Lung (tissue), 12 donors: ENCODE results near the gene CHRM4. TPM values are rescaled to one million over a fixed set of nuclear protein-coding genes. Genes with fewer than 3 reads are reported as not detected.

Experiments used
- ATAC-seq: fragments of 200-7000 bp; cut with Tn5 transposase; one replicate; pipeline ENCODE4 v1.9.1; 2020; ENCODE audit warnings: moderate number of reproducible peaks; ENCODE audit not compliant: insufficient read depth, low FRiP score
- DNase-seq, 3 donors: peaks; one replicate each; pipeline ENCODE4 v3.0.0-alpha.2; 2013 to 2017
- H3K27ac ChIP-seq, 2 donors: one replicate each; pipeline ENCODE4 v1.5.1; 2013; ENCODE audit warnings: mild to moderate bottlenecking in 2 of 2, moderate library complexity in 2 of 2, control low read depth in 1 of 2, inconsistent platforms in 1 of 2, low read depth in 1 of 2, low read length in 1 of 2
- H3K27me3 ChIP-seq, 3 donors: one replicate each; pipeline ENCODE4 v1.5.1; 2013; ENCODE audit warnings: low read length in 2 of 3; ENCODE audit not compliant: control insufficient read depth in 3 of 3, insufficient read depth in 3 of 3
- H3K36me3 ChIP-seq, 4 donors: one replicate each; pipeline ENCODE4 v1.5.1; 2013; ENCODE audit warnings: low read length in 4 of 4, mild to moderate bottlenecking in 1 of 4, moderate library complexity in 1 of 4; ENCODE audit not compliant: control insufficient read depth in 4 of 4, insufficient read depth in 4 of 4
- H3K4me1 ChIP-seq, 5 donors: one replicate each; pipeline ENCODE4 v1.5.1; 2013; ENCODE audit warnings: low read length in 5 of 5, mild to moderate bottlenecking in 2 of 5, moderate library complexity in 1 of 5; ENCODE audit not compliant: control insufficient read depth in 5 of 5, insufficient read depth in 5 of 5
- H3K4me3 ChIP-seq: one replicate; pipeline ENCODE4 v1.5.1; 2013; ENCODE audit warnings: mild to moderate bottlenecking, control low read depth, moderate library complexity
- H3K9ac ChIP-seq, 2 donors: one replicate each; pipeline ENCODE4 v1.5.1; 2013; ENCODE audit warnings: low read length in 2 of 2, control low read depth in 1 of 2; ENCODE audit not compliant: insufficient read depth in 1 of 2
- H3K9me3 ChIP-seq, 4 donors: one replicate each; pipeline ENCODE4 v1.5.1; 2013; ENCODE audit warnings: low read length in 3 of 4, mild to moderate bottlenecking in 1 of 4, moderate library complexity in 1 of 4; ENCODE audit not compliant: control insufficient read depth in 4 of 4, insufficient read depth in 3 of 4
- WGBS, 2 donors: extraction: QIAGEN DNeasy Blood & Tissue Kit; methylation state at CpG; one replicate each; pipeline ENCODE4 v1.1.7; 2013; 5-methylcytosine and 5-hydroxymethylcytosine counted together
- polyA plus RNA-seq, 2 donors: library from polyadenylated mRNA; stranded (reverse); fragments of 200-250 nt; gene quantifications; one replicate each; pipeline ENCODE4 v1.2.1, GENCODE V29; 2013
- total RNA-seq, 2 donors: library from RNA; depleted of rRNA in 1 of 2; stranded (reverse); fragments of >200 nt in 1 of 2; gene quantifications; one replicate each; pipeline ENCODE4 v1.2.1, GENCODE V29; 2014 to 2021
- TF ChIP-seq, protein P1 (sequence below): IDR thresholded peaks from 2 replicates; pipeline ENCODE4 v1.5.1; 2012; ENCODE audit warnings: mild to moderate bottlenecking; ENCODE audit errors: control extremely low read depth, extremely low read depth
- donor health status: control.
- donor health status: control.
- donor health status: Bipolar disorder and iron deficiency.
- donor health status: healthy.
- donor health status: DM: yes; HTN: yes; CAD: no.

CHRM4 gene
- total and polyA plus RNA-seq, 4 donors = 0.05 to 0.28 (median 0.10) TPM; not detected in 1

DNA sequence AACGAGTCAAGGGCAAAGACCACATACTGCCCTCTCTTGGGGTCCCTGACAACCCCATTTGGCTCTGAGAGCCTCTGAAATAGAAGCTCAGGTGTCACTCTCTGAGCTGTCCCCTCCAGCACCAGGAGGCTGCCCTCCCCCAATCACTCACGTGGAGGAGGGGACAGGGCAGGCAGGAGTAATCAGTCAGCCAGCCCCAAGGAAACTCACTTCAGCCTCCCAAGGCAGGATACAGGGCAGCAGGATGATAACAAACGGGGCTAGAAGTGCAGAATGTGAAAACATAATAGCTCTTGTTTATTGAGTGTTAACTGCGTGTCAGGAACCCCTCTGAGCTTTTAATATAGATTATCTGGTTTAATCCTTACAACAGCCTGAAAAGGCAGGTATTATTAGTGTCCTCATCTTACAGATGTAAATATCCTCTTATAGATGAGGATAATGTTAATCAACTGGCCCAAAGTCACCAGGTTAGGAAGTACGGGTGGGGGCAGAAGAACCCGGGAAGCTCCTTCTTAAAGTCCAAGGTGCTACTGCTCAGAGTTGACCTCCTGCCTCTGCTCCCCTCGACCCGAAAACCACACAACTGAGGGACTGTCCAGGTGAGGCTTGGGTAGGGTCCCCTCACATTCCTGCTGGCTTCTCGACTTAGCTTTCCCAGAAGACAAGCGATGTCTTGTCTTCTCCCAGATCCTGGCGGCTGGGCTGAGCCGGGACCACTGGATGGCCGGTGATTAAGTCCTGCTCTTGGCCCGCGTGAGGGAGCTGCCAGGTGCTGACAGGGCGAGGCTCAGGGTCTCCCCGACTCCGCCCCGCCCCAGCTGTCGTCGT lies 2.7 kb downstream of the CHRM4 start:
- WGBS, 2 donors = 10 to 13% methylated on average over 21 of the region's 21 CpGs

DNA sequence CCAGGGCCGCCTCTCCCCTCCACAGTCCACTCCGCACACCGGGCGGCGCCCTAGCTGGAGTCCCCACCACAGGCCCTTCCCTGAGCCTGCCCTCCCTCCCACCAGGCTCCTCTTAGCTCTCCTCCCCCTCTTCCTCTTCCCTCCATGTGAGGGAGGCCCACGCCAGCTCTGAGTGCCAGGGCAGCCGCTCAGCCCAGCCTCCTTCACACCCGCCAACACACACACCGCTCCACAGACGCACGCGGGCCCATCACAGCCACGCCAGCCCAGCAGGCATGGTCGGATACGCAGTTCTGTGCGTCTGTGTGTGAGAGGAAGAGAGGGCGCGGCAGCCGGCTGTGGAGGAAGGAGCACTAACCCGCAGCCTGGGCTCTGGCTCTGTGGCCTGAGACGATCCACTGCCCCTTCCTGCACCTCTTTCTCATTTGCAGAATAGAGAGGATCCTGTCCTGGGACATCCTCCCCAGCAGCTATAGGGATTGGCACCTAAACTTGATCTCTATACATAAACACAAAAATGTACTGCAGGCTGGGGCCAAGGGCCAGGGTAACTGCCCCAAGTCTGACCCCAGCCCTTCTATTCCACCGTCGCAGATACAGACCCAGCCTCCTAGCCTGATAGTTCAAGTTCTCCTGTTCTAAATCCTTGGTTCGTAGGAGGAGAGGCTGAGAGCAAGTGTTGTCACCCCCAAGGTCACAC lies 3.5 kb downstream of the CHRM4 start:
- 4 to 10% methylated on average over 23 to 24 of the region's 24 CpGs for WGBS, 2 donors
- H3K9me3 ChIP-seq = no peaks in the 10 kb centered on the region

More for the DNA sequence above, 2.7 kb downstream of the CHRM4 start:
- H3K4me1 ChIP-seq = peaks cover 0 to 28% (median 9%) of the 10 kb centered on the region in 5 donors
- ATAC-seq (no peak), DNase-seq (no peak)
- no peak overlapping the region for H3K4me3 ChIP-seq
- no peak overlapping the region for H3K27ac ChIP-seq
- H3K27me3 ChIP-seq = peaks cover 0 to 32% (median 31%) of the 10 kb centered on the region in 3 donors
- H3K9ac ChIP-seq = no peak overlapping the region
- H3K9me3 ChIP-seq = no peaks in the 10 kb centered on the region
- H3K36me3 ChIP-seq = peaks cover 0 to 4% (median 0%) of the 10 kb centered on the region in 4 donors
- TF ChIP-seq, protein P1, sequence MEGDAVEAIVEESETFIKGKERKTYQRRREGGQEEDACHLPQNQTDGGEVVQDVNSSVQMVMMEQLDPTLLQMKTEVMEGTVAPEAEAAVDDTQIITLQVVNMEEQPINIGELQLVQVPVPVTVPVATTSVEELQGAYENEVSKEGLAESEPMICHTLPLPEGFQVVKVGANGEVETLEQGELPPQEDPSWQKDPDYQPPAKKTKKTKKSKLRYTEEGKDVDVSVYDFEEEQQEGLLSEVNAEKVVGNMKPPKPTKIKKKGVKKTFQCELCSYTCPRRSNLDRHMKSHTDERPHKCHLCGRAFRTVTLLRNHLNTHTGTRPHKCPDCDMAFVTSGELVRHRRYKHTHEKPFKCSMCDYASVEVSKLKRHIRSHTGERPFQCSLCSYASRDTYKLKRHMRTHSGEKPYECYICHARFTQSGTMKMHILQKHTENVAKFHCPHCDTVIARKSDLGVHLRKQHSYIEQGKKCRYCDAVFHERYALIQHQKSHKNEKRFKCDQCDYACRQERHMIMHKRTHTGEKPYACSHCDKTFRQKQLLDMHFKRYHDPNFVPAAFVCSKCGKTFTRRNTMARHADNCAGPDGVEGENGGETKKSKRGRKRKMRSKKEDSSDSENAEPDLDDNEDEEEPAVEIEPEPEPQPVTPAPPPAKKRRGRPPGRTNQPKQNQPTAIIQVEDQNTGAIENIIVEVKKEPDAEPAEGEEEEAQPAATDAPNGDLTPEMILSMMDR = no peak

DNA sequence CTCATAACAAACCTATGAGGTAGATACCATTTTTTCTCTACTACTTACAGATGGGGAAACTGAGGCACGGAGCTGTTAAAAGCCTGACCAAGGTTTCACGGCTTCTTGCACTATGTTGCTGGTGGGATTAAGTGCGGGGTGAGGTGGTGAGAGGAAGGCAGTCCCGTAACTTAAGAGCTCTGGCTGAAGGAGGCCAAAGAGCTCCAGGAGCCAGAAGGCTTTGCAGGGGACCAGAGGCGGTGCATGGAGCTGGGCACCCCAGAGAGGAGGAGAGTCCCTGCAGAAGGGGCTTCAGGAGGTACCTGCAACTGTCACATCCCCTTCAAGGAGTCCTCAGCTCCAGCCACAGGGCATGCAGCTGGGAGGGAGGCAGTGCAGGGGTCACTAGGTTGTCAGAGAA lies 4.1 kb downstream of the CHRM4 start:
- H3K27ac ChIP-seq = no peak overlapping the region
- H3K27me3 ChIP-seq = peaks cover 0 to 31% (median 29%) of the 10 kb centered on the region in 3 donors
- no peak overlapping the region for H3K9ac ChIP-seq
- no peak overlapping the region for H3K4me3 ChIP-seq
- ATAC-seq = no peak
- DNase-seq = no peak
- H3K36me3 ChIP-seq = peaks cover 0 to 7% (median 3%) of the 10 kb centered on the region in 4 donors
- H3K9me3 ChIP-seq = no peaks in the 10 kb centered on the region
- H3K4me1 ChIP-seq = peaks cover 0 to 40% (median 15%) of the 10 kb centered on the region in 5 donors
- TF ChIP-seq, protein P1 = no peak
- 71 to 78% methylated on average over 5 of the region's 5 CpGs for WGBS, 2 donors

More for the DNA sequence above, 3.5 kb downstream of the CHRM4 start:
- H3K27me3 ChIP-seq = peaks cover 0 to 31% (median 30%) of the 10 kb centered on the region in 3 donors
- TF ChIP-seq, protein P1 = no peak
- H3K4me1 ChIP-seq = peaks cover 0 to 33% (median 9%) of the 10 kb centered on the region in 5 donors
- no peak for ATAC-seq
- peak in 1 of 3 donors; percentile 37 for DNase-seq
- H3K9ac ChIP-seq = no peak overlapping the region
- peaks cover 0 to 7% (median 1%) of the 10 kb centered on the region in 4 donors for H3K36me3 ChIP-seq
- no peak overlapping the region for H3K27ac ChIP-seq
- no peak overlapping the region for H3K4me3 ChIP-seq
